GM12874 (cell line): Measurements from ENCODE around the gene PACSIN1.

Experiments used
- TF ChIP-seq, protein P1 (sequence below): IDR thresholded peaks from 2 replicates; pipeline ENCODE4 v1.5.1; 2011; ENCODE audit warnings: low read depth, mild to moderate bottlenecking, control low read depth, low read length, moderate library complexity; ENCODE audit not compliant: insufficient read depth

Gene PACSIN1, protein sequence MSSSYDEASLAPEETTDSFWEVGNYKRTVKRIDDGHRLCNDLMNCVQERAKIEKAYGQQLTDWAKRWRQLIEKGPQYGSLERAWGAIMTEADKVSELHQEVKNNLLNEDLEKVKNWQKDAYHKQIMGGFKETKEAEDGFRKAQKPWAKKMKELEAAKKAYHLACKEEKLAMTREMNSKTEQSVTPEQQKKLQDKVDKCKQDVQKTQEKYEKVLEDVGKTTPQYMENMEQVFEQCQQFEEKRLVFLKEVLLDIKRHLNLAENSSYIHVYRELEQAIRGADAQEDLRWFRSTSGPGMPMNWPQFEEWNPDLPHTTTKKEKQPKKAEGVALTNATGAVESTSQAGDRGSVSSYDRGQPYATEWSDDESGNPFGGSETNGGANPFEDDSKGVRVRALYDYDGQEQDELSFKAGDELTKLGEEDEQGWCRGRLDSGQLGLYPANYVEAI

DNA sequence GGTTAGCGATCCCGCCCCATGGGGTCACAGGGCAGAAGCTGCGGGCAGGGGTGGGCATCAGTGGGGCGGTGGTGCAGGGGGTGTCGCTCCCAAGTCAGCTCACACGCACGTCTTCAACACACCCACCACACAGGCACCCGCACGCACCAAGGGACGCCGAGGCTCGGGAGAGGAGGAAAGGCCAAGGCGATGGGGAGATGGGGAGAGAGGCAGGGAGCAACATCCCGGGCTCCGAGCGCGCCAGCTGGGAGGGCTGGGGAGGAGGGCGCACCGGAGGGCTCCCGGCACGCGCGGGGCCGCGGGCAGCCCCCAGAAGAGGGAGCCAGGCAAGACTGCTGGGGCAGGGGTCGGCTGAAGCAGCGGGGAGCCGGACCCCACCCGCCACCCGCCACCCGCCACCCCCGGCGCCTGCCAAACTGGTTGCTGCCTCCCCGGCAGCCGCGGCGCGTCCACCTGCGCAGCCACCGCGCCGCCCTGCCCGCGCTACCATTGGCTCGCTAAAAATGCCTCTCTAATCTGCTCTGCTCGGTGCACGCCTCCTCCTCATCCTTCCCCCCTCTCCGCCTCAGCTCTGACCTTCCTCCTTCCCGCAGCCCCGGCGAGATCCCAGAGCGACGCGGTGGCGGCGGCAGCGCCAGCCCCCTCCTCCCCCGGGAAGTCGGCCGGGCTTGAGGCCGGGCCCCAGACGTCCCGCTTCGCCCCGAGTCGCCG is at the start of gene PACSIN1:
TSS of gene PACSIN1 (plus strand) at position 546 of the 711 bp plus-strand sequence. CDS start 60,230 bp downstream, outside the sequence.
- TF ChIP-seq, protein P1, sequence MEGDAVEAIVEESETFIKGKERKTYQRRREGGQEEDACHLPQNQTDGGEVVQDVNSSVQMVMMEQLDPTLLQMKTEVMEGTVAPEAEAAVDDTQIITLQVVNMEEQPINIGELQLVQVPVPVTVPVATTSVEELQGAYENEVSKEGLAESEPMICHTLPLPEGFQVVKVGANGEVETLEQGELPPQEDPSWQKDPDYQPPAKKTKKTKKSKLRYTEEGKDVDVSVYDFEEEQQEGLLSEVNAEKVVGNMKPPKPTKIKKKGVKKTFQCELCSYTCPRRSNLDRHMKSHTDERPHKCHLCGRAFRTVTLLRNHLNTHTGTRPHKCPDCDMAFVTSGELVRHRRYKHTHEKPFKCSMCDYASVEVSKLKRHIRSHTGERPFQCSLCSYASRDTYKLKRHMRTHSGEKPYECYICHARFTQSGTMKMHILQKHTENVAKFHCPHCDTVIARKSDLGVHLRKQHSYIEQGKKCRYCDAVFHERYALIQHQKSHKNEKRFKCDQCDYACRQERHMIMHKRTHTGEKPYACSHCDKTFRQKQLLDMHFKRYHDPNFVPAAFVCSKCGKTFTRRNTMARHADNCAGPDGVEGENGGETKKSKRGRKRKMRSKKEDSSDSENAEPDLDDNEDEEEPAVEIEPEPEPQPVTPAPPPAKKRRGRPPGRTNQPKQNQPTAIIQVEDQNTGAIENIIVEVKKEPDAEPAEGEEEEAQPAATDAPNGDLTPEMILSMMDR = no peak

DNA sequence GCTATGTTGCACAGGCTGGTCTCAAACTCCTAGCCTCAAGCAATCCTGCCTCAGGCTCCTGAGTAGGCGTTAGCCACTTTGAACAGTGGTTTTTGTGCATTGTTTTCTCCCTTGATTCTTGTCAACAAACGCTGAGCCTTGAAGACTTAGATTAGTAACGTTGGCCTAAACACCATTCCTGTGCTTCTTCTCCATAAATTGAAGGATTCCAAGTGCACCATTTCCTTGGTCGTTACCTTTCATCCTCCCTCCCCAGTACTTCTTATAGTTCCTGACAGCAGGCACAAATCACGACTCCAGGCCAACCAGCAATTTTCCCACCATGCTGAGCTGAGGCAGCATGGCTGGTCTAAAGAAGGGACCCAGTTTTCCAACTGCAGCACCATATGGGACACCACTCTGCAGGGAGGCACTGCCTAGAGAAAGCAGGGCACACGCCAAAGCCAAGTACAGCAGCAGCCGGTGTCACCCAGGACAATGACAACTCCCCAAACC is 49.0 kb upstream of the PACSIN1 start:
- TF ChIP-seq, protein P1 = no peak

DNA sequence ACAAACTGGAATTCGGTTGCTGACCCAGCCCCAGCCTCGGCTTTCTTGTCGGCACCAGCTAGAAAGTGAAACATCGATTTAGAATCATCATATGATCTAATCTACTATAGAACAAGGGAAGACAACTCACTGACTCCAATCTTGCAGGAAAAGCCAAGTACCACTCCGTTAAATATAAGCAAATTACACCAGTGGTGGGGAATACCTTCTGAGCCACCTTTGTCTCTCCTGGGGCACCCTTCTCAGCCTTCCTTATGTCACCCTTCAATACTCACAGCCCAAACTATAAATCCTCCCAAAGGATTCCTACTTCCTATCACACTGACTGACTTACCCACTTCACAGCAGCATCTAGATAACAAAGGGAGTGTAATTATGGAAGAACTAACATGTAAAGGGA is 47.5 kb upstream of the PACSIN1 start:
- TF ChIP-seq, protein P1 = no peak

DNA sequence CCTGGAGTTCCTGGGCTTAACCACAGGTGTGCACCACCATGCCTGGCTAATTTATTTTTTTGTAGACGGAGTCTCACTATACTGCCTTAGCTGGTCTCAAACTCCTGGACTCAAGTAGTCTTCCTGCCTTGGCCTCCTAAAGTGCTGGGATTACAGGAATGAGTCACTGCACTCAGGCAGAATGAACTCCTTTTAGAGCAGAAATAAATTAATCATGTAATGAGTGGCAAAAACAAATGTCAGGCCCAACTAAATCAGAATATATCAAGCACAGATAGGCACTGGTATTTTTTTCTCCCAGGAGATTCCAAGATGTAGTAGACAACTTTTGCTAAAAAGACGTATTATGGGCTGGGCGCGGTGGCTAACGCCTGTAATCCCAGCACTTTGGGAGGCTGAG is 42.6 kb upstream of the PACSIN1 start:
- TF ChIP-seq, protein P1 = no peak

DNA sequence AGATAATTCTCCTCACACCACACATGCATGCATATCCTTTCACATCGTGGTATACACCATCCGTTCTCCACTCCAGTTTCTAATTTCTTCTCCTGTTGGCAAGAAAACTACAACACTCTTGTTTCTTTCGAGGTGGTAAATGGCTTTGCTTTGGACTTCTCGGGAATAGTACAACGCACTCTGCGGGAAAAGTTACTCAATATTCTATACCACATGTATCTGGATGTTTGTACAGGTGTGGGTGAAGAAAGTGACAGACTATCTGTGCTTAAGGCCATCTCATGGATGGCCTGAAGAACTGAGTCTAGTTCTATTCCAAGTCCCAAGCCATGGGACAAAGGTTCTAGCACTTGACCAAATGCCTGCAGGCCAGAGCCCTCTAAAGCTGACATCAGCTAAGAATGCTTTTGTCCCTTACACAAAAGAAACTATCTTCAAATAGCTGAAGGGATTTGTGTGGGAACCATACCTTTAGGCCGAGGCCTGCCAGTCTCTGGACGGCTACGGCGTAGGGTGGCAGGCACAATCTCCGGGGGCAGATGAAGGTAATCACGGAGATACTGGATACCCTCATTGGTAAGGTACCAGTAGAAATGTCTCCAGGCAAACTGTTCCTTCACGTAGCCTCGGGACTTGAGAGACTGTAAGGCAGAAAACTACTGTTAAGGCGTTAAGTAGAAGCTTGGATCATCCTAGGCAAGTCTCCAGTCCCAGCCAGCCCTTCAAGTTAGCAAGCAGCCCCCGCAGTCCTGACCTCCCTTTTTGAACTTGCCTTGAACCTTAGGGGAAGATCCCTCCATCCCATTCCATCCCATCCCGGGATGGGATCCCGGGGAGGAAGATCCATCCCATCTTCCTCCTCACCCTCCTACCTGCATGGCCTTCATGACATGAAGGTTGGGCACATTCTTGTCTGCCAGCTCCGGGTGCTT is 41.4 kb upstream of the PACSIN1 start:
- TF ChIP-seq, protein P1 = no peak

DNA sequence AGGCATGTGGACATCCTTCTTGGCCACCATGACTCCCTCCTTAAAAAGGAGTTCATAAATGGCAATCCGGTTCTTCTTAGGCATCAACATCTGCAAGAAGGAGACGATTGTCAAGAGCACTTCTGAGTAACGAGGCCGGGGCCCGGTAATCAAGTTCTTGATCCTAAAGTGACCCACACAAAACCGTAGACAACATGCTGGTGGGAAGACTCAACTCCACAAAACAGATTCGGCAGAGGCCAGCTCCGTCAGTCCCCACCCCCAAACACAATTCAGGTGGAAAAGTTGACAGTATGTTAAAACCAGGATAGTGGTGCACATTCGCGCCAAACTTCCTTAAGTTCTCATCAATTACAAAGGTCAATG is 40.8 kb upstream of the PACSIN1 start:
- TF ChIP-seq, protein P1 = no peak
